OCI-LY7 (cell line): ENCODE measurements around the gene DPH1.

Experiments used
- EZH2phosphoT487 ChIP-seq: fragments of 200-600 bp; sonication (generic); IDR thresholded peaks from 2 replicates; pipeline ENCODE4 v1.6.1; 2018; ENCODE audit warnings: low read depth, borderline replicate concordance, mild to moderate bottlenecking, mixed run types, antibody characterized with exemption, low read length, moderate library complexity, mixed read lengths
- TF ChIP-seq, protein P1 (sequence below): fragments of 200-600 bp; sonication (generic); conservative IDR thresholded peaks from 2 replicates; pipeline ENCODE4 v1.5.1; 2014; ENCODE audit warnings: mild to moderate bottlenecking, antibody characterized with exemption, low read length, moderate library complexity, mixed read lengths

DNA sequence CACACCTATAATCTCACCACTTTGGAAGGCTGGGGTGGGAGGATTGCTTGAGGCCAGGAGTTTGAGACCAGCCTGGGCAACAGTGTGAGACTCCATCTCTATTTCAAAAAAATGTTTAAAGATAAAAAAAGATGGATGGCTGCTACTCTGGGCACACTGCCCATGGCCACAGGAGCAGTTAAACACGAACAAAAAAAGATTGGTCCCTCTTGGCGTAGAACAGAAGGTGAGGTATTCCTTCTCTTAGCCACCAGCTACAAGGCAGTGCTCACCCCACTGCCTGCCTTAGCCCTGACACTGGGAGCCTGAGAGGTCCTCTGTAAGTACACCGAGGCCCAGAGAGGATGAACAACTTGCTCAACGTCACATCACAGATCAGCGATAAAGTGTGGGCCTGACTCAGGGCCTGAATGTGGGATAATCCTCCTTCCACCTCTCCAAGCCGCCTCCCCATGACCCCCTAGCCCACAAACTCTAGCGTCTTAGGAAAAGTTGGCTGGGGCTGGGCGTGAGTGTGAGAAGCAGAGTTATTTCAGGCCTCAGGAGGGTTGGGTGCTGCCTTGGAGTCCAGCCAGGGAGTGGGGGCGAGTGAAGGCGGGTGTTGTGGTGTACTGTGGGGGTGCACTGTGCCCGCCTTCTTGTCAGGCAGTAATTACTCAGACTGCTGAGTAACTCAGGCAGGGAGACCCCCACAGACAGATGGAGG, 2.3 kb upstream of the DPH1 start:
- TF ChIP-seq, protein P1, sequence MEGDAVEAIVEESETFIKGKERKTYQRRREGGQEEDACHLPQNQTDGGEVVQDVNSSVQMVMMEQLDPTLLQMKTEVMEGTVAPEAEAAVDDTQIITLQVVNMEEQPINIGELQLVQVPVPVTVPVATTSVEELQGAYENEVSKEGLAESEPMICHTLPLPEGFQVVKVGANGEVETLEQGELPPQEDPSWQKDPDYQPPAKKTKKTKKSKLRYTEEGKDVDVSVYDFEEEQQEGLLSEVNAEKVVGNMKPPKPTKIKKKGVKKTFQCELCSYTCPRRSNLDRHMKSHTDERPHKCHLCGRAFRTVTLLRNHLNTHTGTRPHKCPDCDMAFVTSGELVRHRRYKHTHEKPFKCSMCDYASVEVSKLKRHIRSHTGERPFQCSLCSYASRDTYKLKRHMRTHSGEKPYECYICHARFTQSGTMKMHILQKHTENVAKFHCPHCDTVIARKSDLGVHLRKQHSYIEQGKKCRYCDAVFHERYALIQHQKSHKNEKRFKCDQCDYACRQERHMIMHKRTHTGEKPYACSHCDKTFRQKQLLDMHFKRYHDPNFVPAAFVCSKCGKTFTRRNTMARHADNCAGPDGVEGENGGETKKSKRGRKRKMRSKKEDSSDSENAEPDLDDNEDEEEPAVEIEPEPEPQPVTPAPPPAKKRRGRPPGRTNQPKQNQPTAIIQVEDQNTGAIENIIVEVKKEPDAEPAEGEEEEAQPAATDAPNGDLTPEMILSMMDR, result no peak
- no peak for TF ChIP-seq EZH2phosphoT487
